AG09319 (cell line): ENCODE results near the gene ZCCHC14.

Experiments
- DNase-seq: peaks from one replicate; pipeline ENCODE4 v3.0.0-alpha.2; 2010; ENCODE audit warnings: low read depth; ENCODE audit errors: extremely low read depth
- TF ChIP-seq, protein P1 (sequence below): IDR thresholded peaks from 2 replicates; pipeline ENCODE4 v1.5.1; 2011; ENCODE audit warnings: low read depth, mild to moderate bottlenecking, inconsistent platforms, low read length, moderate library complexity

The ZCCHC14 gene

GRCh38 chr16:87376660-87377059, 116.2 kb downstream of the ZCCHC14 start:
- TF ChIP-seq, protein P1, sequence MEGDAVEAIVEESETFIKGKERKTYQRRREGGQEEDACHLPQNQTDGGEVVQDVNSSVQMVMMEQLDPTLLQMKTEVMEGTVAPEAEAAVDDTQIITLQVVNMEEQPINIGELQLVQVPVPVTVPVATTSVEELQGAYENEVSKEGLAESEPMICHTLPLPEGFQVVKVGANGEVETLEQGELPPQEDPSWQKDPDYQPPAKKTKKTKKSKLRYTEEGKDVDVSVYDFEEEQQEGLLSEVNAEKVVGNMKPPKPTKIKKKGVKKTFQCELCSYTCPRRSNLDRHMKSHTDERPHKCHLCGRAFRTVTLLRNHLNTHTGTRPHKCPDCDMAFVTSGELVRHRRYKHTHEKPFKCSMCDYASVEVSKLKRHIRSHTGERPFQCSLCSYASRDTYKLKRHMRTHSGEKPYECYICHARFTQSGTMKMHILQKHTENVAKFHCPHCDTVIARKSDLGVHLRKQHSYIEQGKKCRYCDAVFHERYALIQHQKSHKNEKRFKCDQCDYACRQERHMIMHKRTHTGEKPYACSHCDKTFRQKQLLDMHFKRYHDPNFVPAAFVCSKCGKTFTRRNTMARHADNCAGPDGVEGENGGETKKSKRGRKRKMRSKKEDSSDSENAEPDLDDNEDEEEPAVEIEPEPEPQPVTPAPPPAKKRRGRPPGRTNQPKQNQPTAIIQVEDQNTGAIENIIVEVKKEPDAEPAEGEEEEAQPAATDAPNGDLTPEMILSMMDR = no peak

GRCh38 chr16:87375426-87376135, 117.2 kb downstream of the ZCCHC14 start:
- TF ChIP-seq, protein P1 = no peak
- DNase-seq = no peak

More at GRCh38 chr16:87376660-87377059, 116.2 kb downstream of the ZCCHC14 start:
- no peak for DNase-seq

DNA sequence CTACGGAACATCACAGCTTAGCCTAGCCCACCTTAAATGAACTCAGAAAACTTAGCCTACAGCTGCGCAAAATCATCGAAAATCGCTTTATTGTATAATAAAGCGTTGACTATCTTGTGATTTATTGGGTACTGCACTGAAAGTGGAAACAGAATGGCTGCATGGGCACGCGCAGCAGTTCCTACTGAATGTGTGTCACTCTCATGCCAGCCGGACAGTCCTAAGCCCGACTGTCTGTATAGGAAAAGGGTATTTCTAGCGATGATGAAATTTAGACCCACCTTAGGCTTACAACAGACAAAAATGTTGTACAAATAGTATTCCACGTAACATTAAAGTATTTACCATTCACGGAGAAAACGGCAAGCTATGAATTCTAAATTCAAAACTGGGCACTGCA, 118.5 kb downstream of the ZCCHC14 start:
- DNase-seq = no peak
- TF ChIP-seq, protein P1 = no peak

DNA sequence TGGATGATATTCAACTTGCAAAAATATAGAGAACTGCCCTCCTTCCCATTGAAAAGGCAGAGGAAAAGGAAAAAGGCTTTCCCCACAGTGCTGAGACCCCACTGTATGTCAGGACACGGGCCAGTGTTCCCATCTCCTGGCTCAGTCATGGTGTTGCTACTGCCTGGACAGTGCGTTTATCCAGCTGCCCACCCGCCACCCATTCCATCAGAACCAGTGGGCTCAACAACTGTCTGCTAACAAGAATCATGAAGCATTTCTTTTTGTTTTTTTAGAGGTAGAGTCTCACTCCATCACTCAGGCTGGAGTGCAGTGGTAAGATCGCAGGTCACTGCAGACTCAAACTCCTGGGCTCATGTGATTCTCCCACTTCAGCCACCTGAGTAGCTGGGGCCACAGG, 120.5 kb downstream of the ZCCHC14 start:
- TF ChIP-seq, protein P1 = no peak
- DNase-seq = no peak

- TF ChIP-seq, protein P1 = no peak
- no peak for DNase-seq
Observed at GRCh38 chr16:87371261-87371866, 121.5 kb downstream of the ZCCHC14 start.

GRCh38 chr16:87369796-87370719, 122.8 kb downstream of the ZCCHC14 start:
- no peak for DNase-seq
- TF ChIP-seq, protein P1 = no peak
